GM21576 (cell line): ENCODE data around the gene KCND1.

Source experiments
- ATAC-seq: cut with Tn5 transposase; IDR thresholded peaks from one replicate; pipeline ENCODE4 v1.9.1; 2021; ENCODE audit warnings: mild to moderate bottlenecking, moderate library complexity; ENCODE audit not compliant: unreplicated experiment

The KCND1 gene

GRCh38 chrX:48975041-48975440 is 3.4 kb upstream of the KCND1 start:
- ATAC-seq: no peak

DNA sequence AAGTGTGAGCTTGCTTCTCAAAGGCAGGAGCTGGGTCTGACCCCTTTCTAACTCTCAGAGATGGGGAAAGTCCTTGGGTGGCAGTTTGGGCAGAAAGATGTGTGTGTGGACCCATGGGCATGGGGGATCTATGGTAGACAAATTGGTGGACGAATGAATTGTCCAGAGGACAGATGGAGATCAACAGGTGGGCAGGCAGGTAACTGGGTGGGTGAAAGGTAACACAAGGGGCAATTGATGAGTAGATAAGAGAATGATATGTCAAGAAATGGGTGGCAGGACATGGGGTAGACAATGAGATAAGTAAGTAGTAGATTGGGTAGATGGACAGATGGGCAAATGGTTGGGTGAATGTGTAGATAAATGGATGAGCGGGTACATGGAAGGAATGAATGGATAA is 2.9 kb upstream of the KCND1 start:
- ATAC-seq: no peak

DNA sequence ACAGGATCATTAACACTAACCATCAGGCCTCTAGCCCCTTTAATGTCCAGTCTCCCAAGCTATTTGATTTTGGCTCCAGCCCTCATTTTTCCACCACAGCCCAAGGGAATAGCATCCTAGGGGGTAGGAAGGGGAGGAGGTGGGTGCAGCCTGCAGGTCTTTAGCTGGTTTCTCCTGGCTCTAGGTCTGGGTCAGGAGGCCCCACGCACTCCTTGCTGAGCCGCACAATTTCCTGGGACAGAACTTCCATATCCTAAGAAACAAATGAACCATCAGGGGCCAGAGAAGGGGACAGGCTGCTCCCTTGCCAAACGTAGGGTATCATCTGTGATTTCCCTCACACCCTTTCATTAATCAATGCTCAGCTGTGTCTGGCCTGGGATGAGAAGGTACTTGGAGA is 2.4 kb upstream of the KCND1 start:
- no peak for ATAC-seq

DNA sequence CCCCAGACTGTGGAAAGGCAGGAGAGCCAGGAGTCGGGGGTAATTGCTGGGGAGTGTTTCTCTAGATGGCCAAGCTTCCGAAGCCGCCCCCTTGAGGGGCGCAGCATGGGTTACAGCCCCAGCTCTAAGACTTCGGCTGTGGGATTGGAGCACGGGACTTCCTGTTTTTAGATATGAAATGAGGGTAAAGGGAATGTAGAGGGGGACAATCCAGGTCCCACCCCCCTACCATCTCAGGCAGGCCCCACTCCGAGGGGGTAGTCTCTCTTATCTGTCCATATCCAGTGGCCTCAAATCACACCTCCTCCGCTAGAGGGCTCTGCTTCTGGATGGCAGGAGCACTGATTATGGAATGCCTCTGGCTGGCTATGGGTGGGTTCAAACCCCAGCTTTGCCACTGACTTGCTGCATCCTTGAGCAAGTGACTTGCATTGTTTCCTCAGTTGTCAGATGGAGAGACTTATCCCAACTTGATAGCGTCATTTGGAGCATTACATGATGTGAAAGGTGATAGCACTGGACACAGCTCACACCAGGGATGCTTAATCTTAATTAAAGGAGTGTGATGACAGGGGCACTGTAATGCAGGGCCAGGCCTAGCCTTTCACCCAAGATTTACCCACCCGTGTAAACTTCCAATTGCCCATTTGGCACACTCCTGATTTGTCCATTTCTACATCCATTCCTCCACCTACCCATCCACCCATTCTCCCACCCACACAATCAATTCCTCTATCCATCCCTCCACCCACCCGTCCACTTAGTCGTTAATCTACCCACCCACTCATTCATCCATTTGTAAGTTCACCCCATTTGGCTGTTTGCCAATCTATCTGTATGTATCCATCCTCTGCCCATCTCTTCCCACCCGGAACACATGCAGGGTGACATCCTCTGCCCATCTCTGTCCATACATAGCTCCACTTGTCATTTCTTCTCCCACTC is 848 bp upstream of the KCND1 start:
- no peak for ATAC-seq

- ATAC-seq: no peak
These were observed 2.2 kb downstream of the KCND1 start for GRCh38 chrX:48969471-48969870.

- ATAC-seq: no peak
These were observed 3.3 kb downstream of the KCND1 start for GRCh38 chrX:48968377-48968776.

- ATAC-seq: no peak
These were observed 4.7 kb downstream of the KCND1 start for GRCh38 chrX:48966796-48967579.

GRCh38 chrX:48965959-48966358 is 5.7 kb downstream of the KCND1 start:
- no peak for ATAC-seq

- no peak for ATAC-seq
These were observed 10.0 kb downstream of the KCND1 start for GRCh38 chrX:48961585-48962091.

- ATAC-seq: no peak
These were observed 11.4 kb downstream of the KCND1 start for GRCh38 chrX:48960291-48960690.

DNA sequence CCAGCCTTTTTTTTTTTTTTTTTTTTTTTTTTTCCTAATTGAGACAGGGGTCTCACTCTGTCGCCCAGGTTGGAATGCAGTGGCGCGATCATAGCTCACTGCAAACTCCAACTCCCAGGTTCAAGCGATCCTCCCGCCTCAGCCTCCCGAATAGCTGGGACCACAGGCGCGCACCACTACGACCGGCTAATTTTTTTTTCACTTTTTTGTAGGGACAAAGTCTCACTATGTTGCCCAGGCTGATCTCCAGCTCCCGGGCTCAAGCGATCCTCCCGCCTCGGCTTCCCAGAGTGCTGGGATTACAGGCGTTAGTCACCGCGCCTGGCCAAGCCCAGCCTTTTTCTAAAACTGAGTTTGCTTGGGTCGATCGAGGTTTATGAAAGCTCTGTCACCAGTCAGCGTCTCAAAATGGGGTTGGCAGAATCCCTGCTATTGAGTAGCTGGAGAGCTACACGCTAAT is 13.0 kb downstream of the KCND1 start:
- no peak for ATAC-seq

DNA sequence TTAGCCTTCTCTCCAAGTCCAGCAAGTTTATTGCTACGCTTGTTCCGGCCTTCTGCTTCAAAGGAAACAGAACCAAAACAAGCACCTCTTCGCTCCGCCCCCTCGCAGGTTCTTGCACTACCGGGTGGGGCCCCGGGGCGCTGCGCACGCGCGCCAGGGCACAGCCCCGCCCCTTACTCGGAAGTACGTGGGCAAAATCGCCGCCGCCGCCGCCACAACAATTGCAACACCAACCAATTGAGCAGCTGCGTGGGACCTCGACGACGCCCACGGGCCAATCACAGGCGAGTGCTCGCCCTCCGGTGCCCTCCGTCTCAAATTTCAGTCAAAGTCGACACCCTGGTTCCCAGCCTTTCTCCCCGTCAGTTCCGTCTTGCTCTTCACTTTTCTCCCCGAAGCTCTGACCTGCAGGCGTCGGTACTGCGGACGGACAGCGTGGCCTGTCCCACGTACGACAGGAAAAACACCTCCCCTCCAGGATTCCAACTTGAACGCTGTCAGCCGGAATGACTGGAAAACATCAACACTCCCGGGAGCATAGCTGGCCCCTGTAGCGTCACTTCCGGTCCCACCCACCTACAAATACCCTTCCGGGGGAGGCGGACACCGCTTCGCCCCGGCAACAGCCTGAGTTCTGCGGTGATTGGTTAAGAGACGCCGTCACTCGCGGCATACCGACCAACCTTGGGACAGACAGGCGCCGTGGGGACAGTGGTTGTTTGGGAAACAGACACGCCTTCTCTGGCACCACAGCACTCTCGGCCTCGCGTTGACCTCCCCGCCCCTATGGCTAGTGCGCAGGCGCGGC is 13.6 kb downstream of the KCND1 start:
- ATAC-seq: peak; percentile 83

- peak; percentile 28 for ATAC-seq
These were observed 14.2 kb downstream of the KCND1 start, which contains the start of gene OTUD5 for GRCh38 chrX:48957477-48957826. Gene OTUD5, minus strand, starts transcription at chrX:48957607. Its CDS starts 37 bp downstream, at chrX:48957570.

DNA sequence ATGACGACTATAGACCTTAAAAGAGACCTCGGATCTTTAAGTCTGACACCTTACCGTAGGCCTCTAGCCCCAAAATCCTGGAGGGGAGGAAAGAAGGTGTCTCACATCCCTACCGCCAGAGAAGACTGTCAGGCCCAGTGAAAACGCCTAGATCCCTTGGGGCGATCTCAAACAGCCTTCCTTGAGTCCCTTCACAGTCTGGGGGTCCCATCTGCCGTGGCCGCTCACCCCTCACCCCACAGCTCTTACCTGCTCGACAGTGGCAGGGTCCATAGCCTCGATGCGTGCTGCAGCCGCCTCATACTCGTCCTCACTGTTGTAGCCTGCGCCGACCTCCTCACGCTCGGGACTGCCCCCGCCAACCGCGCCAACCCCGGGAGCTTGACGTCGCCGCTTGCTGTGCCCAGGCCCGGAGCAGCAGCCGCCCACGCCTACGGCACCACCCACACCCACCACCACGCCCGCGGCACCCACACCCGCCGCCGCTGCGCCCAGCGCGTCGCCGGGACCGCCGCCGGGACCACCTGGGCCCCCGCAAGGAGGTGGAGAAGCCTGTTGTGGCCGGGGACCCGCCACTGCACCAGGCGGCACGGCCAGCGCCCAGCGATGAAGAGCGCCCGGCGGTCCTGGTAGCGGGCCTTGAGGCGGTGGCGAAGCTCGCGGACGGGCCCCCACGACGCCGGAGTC is 14.8 kb downstream of the KCND1 start:
- no peak for ATAC-seq

GRCh38 chrX:48948589-48948988 is 23.1 kb downstream of the KCND1 start:
- no peak for ATAC-seq

GRCh38 chrX:48945517-48946348 is 25.9 kb downstream of the KCND1 start:
- peak; percentile 56 for ATAC-seq

GRCh38 chrX:48942895-48943294 is 28.7 kb downstream of the KCND1 start:
- ATAC-seq: no peak

DNA sequence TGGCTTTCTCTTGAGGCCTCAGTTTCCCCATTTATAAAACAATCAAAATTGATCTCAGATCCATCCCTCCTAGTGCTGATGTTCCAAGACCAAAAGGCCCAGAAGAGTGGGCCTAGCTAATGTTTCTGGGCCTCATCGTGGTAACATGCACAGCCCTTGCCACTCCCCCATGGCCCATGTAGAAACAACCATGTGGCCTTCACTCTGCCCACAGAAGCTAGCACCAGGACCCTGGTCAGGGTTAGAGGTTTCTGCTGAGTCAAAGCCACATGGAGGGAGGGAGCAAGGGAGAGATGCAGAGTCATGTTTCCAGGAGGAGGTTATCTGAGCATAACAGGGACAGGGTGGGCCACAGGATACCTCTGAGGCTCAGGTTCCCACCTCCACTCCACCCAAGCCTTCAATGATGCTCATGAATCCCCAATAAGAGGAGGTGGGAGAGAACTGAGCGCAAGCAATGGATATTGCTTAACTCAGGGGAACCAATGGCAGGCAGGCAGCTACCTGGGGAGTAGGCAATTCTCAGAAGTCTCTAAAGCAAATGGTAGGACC is 31.2 kb downstream of the KCND1 start:
- no peak for ATAC-seq
